ENCODE measurements around the gene SLC23A2.

SLC23A2 gene

GRCh38 chr20:4813863-4814695 is 187.2 kb downstream of the SLC23A2 start:
- DNase-seq (ENCODE audit: low read depth): no peak

DNA sequence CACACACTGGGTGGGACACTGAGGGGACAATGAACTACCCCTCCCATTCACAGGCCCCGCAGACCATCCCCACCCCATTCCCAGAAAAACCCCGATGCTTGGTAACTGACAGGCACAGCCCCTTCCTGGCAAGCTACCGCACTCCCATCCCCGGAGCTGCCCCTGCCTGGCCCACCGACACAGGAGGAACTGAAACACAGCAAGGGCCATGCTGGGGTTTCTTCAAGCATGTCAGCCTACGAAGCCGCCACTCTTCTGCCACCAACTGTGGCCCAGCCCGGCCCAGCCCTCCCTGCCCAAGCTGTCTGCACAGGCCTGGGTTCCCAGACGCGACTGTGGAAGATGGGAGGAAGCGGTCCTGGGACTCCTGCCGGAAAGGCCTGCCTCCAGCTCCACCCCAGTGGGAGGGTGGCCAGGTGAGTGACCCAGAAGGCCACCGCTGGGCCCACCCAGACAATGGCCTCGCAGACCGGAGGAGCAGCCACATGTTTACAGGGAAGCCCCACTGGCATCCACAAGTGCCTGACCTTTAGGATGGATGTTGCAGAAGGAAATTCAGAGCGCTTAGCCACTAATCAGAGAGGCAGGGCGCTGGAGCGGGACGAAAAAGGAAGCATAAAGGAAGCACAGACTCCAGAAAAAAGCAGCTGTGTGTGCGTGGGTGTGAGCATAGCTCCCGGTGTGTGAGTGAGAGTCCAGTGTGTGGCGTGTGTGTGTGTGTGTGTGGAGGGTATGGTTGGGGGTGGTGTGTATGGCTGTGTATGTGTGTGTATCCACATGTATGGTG is 188.0 kb downstream of the SLC23A2 start:
- no peak for DNase-seq (ENCODE audit: low read depth)

GRCh38 chr20:4812641-4813075 is 188.7 kb downstream of the SLC23A2 start:
- DNase-seq (ENCODE audit: low read depth): no peak

DNA sequence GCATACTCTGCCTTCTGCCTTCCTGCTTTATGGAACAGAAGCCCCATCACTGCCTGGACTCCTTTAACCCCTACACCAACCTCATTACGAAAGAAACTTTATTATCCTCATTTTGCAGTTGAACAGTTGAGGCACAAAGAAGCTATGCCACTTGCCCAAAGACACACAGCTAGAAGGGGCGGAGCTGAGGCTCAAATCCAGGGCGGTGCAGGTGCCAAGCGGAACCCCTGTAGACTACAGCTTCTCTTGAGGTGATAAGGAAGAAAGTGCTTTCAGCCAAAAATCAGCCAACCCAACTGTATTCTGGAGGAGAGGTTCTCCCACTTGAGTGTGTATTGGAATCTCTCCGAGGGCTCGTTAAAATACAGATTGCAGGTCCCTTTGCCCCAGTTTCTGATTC is 189.1 kb downstream of the SLC23A2 start:
- no peak for DNase-seq (ENCODE audit: low read depth)

GRCh38 chr20:4811661-4812181 is 189.6 kb downstream of the SLC23A2 start:
- no peak for DNase-seq (ENCODE audit: low read depth)

DNA sequence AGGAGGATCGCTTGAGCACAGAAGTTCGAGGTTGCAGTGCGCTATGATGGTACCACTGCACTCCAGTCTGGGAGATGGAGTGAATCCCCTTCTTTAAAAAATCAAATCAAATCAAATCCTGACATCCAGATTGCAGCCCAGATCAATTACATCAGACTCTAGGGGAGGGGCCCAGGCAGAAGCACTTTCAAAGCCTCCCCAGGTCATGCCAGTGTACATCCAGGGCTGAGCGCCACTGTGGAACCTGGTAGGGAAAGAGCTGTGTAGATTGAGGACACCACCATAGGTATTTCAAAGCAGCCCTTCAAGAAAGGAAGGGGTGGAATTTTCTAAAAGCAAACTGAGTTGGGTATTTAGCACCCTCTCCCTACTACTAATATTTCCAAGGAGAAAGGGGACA is 190.1 kb downstream of the SLC23A2 start:
- DNase-seq (ENCODE audit: low read depth): no peak

DNA sequence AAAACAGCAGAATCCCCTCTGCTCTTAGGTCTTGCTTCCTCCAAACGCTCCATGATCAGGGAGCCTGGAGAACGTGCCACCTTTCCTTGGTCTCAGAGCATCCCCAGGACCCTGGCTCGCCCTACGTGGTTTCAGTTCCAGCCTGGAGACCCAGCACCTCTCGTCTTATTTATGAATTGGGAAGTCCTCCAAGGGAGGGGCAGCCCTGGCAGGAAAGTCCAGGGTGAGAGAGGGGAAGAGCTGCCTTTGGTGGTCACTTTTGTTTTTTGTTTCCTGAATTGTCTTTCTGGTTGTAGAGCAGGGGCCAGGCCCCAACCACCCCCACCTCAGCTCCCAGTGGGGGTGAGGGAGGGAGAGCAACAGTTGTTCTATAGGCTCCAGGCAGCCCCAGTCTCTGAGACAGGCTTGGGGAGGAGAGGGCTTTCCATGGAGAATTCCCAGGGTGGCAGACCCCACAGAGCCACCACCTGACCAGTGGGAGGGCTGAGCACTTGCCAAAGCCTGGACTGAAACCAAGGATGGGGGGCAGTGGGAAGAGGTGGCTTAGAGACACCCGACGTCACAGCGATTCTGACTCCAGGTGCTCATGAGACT is 190.8 kb downstream of the SLC23A2 start:
- no peak for DNase-seq (ENCODE audit: low read depth)

DNA sequence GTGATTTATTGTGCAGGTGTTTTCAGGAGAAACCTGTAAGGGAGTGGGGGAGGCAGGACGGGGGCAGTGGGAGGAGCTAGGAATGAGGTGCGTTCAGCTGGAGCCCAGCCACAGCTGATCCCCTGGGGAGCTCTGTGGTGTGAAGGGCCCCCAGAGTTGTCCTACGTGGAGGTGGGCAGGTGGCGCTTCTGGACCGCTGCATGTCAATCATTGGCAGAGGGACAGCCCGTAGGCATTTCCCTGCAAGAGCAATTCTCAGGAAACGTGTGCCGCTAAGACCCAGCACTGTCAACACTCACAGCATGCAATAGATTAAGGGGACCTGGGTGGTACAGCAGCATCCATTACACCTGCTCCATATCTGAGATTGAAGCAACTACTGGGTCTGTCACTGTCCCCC is 191.6 kb downstream of the SLC23A2 start:
- DNase-seq (ENCODE audit: low read depth): no peak

DNA sequence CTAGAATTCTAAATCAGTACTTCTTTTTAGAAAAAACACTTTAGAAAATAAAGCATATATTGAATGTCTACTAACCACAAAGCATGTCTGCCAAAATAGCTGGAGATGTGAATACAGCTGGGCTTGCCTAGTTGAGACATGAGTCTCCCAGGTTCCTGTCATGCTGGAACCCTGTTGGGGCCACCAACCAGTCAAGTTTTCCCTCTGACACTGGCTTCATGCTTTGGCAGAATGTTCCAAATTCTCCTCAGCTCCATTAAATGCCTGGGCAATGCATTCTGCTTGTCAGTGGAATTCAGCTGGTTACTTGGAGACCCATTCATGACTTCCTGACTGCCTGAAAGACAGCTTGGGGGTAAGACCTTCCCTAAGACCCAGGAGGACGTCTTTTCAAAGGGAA is 192.4 kb downstream of the SLC23A2 start:
- no peak for DNase-seq (ENCODE audit: low read depth)

- DNase-seq (ENCODE audit: low read depth): no peak
Measured at GRCh38 chr20:4805663-4806449, 195.5 kb downstream of the SLC23A2 start.

GRCh38 chr20:4802527-4802926 is 198.8 kb downstream of the SLC23A2 start:
- no peak for DNase-seq (ENCODE audit: low read depth)

All from iris pigment epithelial cell (primary cell).